ENCODE results near the gene HDAC2.
"Not testable (repeated sequence)": the region's sequence is repeated elsewhere in the genome, so short reads cannot be mapped to it uniquely, and the experiment has no call there.

HDAC2 gene

DNA sequence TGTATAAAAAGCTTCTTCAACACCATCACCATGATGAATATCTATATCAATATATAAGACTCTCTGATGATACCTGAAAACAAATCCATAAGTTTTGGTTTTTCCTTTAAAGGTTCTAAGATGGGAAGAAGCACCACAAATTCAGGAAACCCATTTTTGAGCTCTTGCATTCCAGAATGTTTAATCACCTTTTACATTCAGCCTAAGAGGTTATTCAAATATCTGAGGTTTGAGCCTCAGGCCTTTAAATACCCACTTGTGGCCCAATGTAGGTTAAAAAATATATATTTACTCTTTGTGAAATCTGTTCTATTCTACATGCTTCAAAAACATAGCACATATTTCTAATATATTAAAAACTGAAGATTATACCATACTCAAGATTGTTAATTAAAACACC lies 17.6 kb downstream of the HDAC2 start:
- no peak overlapping the region for H3K4me3 ChIP-seq (ENCODE audit: low read length)
- no peak for TF ChIP-seq ZNF274 (IDR thresholded peaks at IDR 0.05; ENCODE audit: low read depth, low read length)

GRCh38 chr6:113949499-113949898 lies 21.4 kb downstream of the HDAC2 start:
- H3K4me3 ChIP-seq (ENCODE audit: low read length): no peak overlapping the region
- no peak for TF ChIP-seq ZNF274 (IDR thresholded peaks at IDR 0.05; ENCODE audit: low read depth, low read length)

DNA sequence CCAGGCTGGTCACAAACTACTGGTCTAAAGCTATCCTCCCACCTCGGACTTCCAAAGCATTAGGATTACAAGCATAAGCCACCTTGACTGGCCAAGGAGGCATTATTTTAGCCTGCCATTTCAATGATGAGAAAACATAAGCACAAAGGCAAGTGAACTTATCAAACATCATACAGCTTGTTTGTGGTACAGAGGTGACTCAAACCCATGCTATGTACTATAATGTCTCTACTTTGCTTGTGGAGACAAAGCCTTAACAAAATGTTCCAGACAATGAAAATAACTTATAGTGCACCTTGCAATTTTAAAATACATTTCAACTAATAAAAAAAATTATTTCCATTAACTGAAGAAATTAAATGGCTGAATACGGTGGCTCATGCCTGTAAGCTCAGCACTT lies 26.2 kb downstream of the HDAC2 start:
- TF ChIP-seq ZNF274 (IDR thresholded peaks at IDR 0.05; ENCODE audit: low read depth, low read length): no peak
- no peak overlapping the region for H3K4me3 ChIP-seq (ENCODE audit: low read length)

- no peak for TF ChIP-seq ZNF274 (IDR thresholded peaks at IDR 0.05; ENCODE audit: low read depth, low read length)
- no peak overlapping the region for H3K4me3 ChIP-seq (ENCODE audit: low read length)
Observed at GRCh38 chr6:113939825-113940224, 31.1 kb downstream of the HDAC2 start.

DNA sequence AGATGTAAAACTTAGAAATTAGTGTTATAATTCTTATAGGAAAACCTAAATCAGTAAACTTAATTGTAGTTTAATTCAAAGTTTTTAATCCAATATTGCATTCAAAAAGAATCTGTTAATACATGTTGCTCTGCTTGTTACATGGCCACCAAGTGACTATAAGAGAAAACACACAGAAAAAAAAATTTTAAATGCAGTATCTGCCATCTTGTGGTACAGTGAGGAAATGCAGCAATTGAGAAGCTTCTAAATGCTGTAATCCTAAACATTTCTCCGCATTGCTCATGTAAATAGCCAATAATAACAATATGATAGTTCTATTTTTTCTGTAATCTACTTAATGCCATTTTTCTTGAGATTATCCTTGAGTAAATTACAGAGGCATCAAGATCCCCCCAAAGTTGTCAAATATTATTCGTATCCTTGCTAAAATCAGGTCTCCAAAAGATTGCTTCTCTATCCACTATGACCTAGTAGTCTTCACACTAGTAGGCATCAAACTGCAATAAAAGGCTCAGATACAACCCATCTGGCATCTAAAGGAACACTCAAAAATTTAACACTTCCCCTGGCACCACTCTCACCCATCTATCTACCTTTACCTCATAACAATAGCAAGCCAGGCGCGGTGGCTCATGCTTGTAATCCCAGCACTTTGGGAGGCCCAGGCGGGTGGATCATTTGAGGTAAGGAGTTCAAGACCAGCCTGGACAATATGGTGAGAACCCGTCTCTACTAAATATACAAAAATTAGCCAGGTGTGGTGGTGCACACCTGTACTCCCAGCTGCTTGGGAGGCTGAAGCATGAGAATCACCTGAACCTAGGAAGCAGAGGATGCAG lies 34.6 kb downstream of the HDAC2 start:
- no peak overlapping the region for H3K4me3 ChIP-seq (ENCODE audit: low read length)
- no peak for TF ChIP-seq ZNF274 (IDR thresholded peaks at IDR 0.05; ENCODE audit: low read depth, low read length)

GRCh38 chr6:113934101-113934500 lies 36.8 kb downstream of the HDAC2 start:
- no peak overlapping the region for H3K4me3 ChIP-seq (ENCODE audit: low read length)
- TF ChIP-seq ZNF274 (IDR thresholded peaks at IDR 0.05; ENCODE audit: low read depth, low read length): no peak

GRCh38 chr6:113931907-113932306 lies 39.0 kb downstream of the HDAC2 start:
- not testable (repeated sequence) for H3K4me3 ChIP-seq (ENCODE audit: low read length)

- TF ChIP-seq ZNF274 (IDR thresholded peaks at IDR 0.05; ENCODE audit: low read depth, low read length): peak; percentile 33; the same call in 1 of the 2 replicates
- no peak overlapping the region for H3K4me3 ChIP-seq (ENCODE audit: low read length)
Observed at GRCh38 chr6:113930183-113930582, 40.8 kb downstream of the HDAC2 start.

GRCh38 chr6:113927001-113927400 lies 43.9 kb downstream of the HDAC2 start:
- no peak overlapping the region for H3K4me3 ChIP-seq (ENCODE audit: low read length)

DNA sequence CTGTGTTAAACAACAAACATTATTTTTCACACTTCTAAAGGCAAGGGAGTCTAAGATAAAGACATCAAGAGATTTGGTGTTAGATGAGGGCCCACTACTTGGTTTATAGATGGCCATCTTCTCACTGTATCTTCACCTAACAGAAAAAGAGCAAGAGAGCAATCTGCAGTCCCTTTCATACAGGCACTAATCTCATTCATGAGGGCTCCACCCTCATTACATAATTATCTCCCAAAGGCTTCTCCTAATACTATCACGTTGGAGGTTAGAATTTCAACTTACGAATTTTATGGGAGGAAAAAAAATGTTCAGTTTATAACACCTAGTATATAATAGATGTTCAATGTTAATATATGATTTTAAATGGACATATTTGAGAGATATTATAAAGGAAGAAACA lies 45.6 kb downstream of the HDAC2 start:
- no peak for TF ChIP-seq ZNF274 (IDR thresholded peaks at IDR 0.05; ENCODE audit: low read depth, low read length)

More at GRCh38 chr6:113927001-113927400, 43.9 kb downstream of the HDAC2 start:
- TF ChIP-seq ZNF274 (IDR thresholded peaks at IDR 0.05; ENCODE audit: low read depth, low read length): no peak

DNA sequence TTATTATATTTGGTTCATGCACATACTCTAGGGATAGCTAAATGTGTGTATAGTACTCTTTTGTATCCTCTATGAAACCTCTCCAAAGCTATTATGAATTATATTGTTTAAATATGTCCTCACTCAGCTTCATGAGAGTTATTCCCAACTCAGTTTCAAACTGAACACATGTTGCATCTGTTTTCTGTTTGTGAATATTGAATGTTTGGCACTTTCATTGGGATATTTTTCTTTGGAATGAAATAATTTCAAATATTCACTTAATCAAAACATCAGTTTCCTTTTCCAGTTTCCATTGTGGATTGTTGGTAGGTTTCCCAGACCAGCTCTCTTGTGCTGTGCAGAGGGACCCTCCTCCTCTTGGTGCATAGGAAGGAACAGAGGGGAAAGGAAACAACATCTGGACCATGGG lies 46.6 kb downstream of the HDAC2 start:
- no peak for TF ChIP-seq ZNF274 (IDR thresholded peaks at IDR 0.05; ENCODE audit: low read depth, low read length)
- no peak overlapping the region for H3K4me3 ChIP-seq (ENCODE audit: low read length)

More for the DNA sequence above, 45.6 kb downstream of the HDAC2 start:
- H3K4me3 ChIP-seq (ENCODE audit: low read length): no peak overlapping the region

DNA sequence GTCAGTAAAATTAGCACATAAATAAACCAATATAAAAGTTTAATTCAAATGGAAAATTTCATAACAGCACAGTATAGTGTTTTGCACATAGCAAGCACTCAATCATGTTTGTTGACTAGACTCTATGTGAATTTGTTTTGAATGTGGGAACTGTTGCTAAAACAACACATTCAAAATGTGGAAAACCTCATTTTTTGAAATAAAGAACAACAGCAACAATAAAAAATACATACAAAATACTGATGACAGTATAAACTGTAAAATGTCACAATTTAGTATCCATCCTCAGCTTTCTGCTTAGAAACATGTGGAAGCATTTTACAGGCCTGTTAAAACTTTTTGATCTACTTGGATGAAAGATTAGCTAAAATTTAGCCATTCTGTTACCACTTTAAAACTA lies 47.4 kb downstream of the HDAC2 start:
- no peak for TF ChIP-seq ZNF274 (IDR thresholded peaks at IDR 0.05; ENCODE audit: low read depth, low read length)
- H3K4me3 ChIP-seq (ENCODE audit: low read length): no peak overlapping the region

GRCh38 chr6:113921299-113921904 lies 49.5 kb downstream of the HDAC2 start:
- no peak overlapping the region for H3K4me3 ChIP-seq (ENCODE audit: low read length)
- TF ChIP-seq ZNF274 (IDR thresholded peaks at IDR 0.05; ENCODE audit: low read depth, low read length): no peak

DNA sequence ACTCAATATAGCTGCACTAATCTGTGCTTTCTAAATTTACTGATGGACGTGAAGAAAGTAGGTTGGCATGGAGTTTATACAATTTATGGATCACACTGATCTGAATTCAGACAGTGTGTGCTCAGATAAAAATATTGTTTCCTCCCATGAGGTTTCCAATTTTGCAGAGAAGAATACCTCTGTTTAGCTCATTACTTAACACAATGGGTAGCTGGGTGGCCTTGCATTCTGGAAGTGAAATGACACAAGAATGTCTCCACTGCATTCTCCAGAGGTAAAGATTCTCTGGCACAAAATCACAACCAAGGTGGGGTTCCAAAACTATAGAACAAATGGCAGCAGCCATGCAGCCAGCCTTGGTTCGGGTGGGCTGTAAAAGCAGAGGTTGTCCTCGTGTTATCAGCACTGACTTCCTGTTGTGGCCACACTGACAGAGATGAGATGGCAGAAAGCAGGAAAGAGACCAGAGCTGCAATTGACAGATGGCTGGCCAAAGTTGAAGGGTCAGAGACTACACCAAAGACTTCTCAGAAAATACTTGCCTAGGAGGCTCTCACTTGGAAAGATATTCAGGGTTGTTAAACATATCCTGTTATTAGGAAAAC lies 50.2 kb downstream of the HDAC2 start:
- TF ChIP-seq ZNF274 (IDR thresholded peaks at IDR 0.05; ENCODE audit: low read depth, low read length): no peak

DNA sequence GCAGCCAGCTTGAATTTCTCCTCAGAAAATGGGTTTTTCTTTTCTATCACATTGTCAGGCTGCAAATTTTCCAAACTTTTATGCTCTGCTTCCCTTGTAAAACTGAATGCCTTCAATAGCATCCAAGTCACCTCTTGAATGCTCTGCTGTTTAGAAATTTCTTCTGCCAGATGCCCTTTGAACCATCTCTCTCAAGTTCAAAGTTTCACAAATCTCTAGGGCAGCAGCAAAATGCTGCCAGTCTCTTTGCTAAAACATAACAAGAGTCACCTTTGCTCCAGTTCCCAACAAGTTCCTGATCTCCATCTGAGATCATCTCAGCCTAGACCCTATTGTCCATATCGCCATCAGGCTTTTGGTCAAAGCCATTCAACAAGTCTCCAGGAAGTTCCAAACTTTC lies 60.7 kb downstream of the HDAC2 start:
- not testable (repeated sequence) for H3K4me3 ChIP-seq (ENCODE audit: low read length)

More for the DNA sequence above, 50.2 kb downstream of the HDAC2 start:
- H3K4me3 ChIP-seq (ENCODE audit: low read length): no peak overlapping the region
